ENCODE data around the gene SPDEF.

Gene SPDEF

DNA sequence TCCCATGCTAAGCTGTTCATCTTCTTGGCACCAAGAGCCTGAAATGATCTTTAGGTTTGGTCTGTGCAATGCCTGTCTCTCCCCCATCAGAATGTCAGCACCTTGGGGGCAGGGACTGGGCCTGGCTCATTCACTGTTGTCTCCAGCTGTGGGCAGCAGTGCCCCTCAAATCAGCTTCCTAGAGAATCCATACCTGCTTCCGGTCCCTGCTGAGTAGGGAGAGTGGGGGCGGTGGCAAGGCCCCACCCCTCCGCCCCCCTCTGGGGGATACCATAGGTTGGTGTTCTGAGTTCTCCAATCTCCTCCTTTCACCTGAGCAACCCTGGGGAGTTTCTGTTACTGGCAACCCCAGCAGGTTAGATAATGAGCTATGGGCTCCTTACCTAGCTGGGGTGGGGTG lies 19.2 kb upstream of the SPDEF start:
- no peak overlapping the region for H3K27ac ChIP-seq
- no peak overlapping the region for H3K4me3 ChIP-seq
- TF ChIP-seq, protein P1, sequence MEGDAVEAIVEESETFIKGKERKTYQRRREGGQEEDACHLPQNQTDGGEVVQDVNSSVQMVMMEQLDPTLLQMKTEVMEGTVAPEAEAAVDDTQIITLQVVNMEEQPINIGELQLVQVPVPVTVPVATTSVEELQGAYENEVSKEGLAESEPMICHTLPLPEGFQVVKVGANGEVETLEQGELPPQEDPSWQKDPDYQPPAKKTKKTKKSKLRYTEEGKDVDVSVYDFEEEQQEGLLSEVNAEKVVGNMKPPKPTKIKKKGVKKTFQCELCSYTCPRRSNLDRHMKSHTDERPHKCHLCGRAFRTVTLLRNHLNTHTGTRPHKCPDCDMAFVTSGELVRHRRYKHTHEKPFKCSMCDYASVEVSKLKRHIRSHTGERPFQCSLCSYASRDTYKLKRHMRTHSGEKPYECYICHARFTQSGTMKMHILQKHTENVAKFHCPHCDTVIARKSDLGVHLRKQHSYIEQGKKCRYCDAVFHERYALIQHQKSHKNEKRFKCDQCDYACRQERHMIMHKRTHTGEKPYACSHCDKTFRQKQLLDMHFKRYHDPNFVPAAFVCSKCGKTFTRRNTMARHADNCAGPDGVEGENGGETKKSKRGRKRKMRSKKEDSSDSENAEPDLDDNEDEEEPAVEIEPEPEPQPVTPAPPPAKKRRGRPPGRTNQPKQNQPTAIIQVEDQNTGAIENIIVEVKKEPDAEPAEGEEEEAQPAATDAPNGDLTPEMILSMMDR (IDR thresholded peaks at IDR 0.05) = no peak
- no peak for DNase-seq (ENCODE audit: low spot score)

DNA sequence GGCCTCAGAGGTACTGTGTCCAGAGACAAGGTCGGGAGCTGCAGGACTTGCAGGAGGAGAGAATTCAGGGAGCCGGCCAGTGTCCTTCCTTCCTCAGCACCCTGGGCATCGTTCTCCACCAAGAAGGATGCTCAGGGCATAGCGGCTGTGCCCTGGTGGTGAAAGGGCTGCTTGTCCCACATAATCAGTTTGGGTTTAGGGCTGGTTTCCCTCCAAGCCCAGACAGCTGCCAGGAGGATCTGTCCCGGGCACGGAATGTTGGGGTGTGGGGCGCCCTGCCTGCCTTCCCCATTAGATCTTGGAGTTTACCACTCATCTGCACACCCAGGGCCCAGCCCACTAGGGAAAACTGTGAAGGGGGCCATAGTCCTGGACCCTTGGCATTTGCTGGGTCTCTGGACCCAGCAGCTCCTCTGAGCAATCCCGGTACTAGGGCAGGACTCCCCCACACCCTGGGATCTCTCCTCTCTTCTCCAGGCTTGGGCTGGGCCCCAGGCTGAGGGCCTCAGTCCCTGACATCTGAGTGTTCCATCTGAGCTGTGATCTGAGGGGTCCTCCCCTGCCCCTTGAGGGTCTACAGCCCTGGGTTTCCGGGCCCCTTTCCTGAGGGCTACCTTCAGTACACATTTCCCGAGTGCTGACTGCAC lies 18.6 kb upstream of the SPDEF start:
- DNase-seq (ENCODE audit: low spot score) = no peak
- TF ChIP-seq, protein P1 (IDR thresholded peaks at IDR 0.05) = no peak
- H3K4me3 ChIP-seq = no peak overlapping the region

DNA sequence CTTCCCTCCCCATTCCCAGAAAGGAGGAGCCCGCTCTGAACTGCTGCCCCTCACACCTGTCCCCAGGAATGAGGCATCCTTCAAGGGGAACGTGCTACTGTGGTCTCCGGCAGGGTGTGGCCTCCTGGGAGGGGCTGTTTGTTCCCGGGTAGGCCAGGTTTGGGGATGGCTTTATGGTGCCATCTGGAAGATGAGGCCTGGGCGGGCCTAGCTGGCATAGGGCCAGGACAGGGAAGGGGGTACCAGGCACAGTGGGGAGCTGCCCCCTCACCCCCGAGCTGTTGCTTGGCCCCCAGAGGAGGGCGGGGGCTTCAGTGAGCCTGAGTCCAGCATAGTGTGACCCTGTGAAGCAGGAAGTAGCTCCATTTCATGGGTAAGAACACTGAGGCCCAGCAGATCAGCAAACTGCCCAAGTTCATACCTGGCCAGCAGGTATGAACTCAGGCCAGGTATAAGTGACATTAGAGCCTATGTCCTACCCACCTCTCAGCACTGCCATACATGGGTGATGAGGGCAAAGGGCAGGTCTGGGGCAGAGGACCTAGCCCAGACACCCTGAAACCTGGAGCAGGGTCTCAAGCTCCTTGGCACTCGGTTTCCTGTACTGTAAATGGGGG lies 17.5 kb upstream of the SPDEF start:
- TF ChIP-seq, protein P1 (IDR thresholded peaks at IDR 0.05) = no peak
- no peak overlapping the region for H3K4me3 ChIP-seq
- H3K27ac ChIP-seq = no peak overlapping the region
- DNase-seq (ENCODE audit: low spot score) = no peak

More for the DNA sequence above, 18.6 kb upstream of the SPDEF start:
- H3K27ac ChIP-seq = no peak overlapping the region

DNA sequence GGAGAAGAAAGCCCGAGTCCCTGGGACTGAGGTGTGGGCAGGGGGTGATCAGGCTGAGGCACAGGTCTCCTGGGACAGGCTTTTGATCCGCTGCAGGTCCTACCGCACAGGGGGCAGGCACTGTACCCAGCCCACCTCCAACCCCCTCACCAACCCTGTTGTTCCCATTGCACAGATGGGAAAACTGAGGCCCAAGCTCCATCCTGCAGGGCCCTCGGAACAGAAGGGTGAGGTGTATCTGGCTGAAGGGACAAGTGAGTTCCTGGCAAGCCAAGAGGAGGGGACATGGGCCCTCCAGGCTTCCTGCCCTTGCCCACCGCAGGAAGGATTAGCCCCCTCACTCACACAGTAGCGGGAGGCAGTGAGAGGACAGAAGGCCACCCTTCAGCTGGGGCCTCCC lies 16.5 kb upstream of the SPDEF start:
- TF ChIP-seq, protein P1 (IDR thresholded peaks at IDR 0.05) = no peak
- DNase-seq (ENCODE audit: low spot score) = no peak
- no peak overlapping the region for H3K4me3 ChIP-seq

DNA sequence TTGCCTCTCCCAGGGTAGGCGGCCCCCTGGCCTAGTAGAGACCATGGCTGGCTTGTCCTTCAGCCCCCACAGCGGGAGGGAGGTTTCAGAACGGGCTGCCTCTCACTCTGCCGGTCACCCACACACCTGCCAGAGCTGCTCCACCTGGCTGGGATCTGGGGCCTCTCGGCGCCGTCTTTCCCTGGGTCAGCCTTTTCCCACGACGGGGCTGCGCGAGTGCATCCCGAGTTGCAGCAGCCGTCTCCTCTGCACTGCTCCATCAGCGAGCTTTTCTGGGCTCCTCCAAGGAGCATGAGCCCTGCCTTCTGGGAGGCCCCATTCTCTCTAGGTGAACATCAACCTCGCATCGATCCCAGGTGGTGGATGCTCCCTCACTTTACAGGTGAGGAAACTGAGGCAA lies 15.9 kb upstream of the SPDEF start:
- no peak for DNase-seq (ENCODE audit: low spot score)
- H3K4me3 ChIP-seq = no peak overlapping the region
- TF ChIP-seq, protein P1 (IDR thresholded peaks at IDR 0.05) = no peak
- H3K27ac ChIP-seq = no peak overlapping the region

More for the DNA sequence above, 16.5 kb upstream of the SPDEF start:
- no peak overlapping the region for H3K27ac ChIP-seq

DNA sequence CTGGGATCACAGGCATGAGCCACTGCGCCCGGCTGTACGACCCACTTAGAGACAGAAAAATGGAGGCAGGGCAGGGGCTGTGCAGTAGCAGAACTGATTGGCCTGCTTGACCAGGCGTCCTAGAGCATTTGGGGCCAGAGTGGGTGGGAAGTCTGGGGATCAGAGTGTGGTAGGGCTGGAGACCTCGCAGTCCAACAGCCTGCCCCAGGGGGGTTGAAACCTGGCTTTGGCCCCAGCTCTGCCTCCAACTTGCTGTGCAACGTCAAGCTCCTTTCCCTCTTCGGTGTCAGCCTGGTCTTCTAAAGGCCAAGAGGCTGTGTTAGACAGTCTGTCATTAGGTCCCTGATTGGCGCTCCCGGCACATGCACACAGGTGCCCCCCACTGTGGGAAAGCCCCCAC lies 15.3 kb upstream of the SPDEF start:
- H3K27ac ChIP-seq = no peak overlapping the region
- no peak for DNase-seq (ENCODE audit: low spot score)
- TF ChIP-seq, protein P1 (IDR thresholded peaks at IDR 0.05) = no peak
- no peak overlapping the region for H3K4me3 ChIP-seq
